ENCODE measurements around the gene MYL6.

- TF ChIP-seq, protein P1, sequence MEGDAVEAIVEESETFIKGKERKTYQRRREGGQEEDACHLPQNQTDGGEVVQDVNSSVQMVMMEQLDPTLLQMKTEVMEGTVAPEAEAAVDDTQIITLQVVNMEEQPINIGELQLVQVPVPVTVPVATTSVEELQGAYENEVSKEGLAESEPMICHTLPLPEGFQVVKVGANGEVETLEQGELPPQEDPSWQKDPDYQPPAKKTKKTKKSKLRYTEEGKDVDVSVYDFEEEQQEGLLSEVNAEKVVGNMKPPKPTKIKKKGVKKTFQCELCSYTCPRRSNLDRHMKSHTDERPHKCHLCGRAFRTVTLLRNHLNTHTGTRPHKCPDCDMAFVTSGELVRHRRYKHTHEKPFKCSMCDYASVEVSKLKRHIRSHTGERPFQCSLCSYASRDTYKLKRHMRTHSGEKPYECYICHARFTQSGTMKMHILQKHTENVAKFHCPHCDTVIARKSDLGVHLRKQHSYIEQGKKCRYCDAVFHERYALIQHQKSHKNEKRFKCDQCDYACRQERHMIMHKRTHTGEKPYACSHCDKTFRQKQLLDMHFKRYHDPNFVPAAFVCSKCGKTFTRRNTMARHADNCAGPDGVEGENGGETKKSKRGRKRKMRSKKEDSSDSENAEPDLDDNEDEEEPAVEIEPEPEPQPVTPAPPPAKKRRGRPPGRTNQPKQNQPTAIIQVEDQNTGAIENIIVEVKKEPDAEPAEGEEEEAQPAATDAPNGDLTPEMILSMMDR (IDR thresholded peaks at IDR 0.05), result no peak
- no peak for TF ChIP-seq POLR2A (IDR thresholded peaks at IDR 0.05)
These were observed 34.0 kb upstream of the MYL6 start for GRCh38 chr12:56124133-56124532.
